Caco-2 (cell line): ENCODE measurements around the gene CNN3. TPM values are rescaled to one million over a fixed set of nuclear protein-coding genes. Genes with fewer than 3 reads are reported as not detected.
A peak's percentile ranks its signal among the peaks of the same experiment; 100 is the strongest.

Experiments used
- BruUV-seq: library from RNA; stranded (reverse); fragments of 400-500 nt; replicated peaks from 2 replicates; lab custom pipeline; 2021; lab: Mats Ljungman, UMichigan
- CTCF ChIA-PET: fragments of 300-600 bp; sonication (Branson Sonifier 250); formaldehyde crosslinking; loops from one replicate; lab custom pipeline; 2022; ENCODE audit warnings: antibody characterized with exemption; lab: Charles Lee
- POLR2A ChIA-PET: fragments of 300-600 bp; sonication (Branson Sonifier 250); formaldehyde crosslinking; loops from one replicate; lab custom pipeline; 2022; ENCODE audit warnings: antibody characterized with exemption; lab: Charles Lee
- DNase-seq, 2 experiments: peaks; one replicate each; pipeline versions ENCODE4 v3.0.0 to v3.0.0-alpha.2; 2020 to 2022
- H3K27me3 ChIP-seq: replicated peaks from 2 replicates; pipeline ENCODE4 v1.6.0; 2011; ENCODE audit warnings: low read length; ENCODE audit not compliant: control insufficient read depth, insufficient read depth
- H3K36me3 ChIP-seq: 2 replicates; pipeline ENCODE4 v1.5.1; 2011; ENCODE audit warnings: low read length; ENCODE audit not compliant: control insufficient read depth, insufficient read depth
- H3K4me1 ChIP-seq: fragments of 250-450 bp; sonication (Bioruptor Pico); 2 replicates; pipeline ENCODE4 v1.5.1; 2020; ENCODE audit warnings: mild to moderate bottlenecking
- H3K4me3 ChIP-seq: 2 replicates; pipeline ENCODE4 v1.5.1; 2011; ENCODE audit warnings: low read depth, mild to moderate bottlenecking, control low read depth, low read length
- H3K9me3 ChIP-seq: fragments of 250-450 bp; sonication (Bioruptor Pico); 2 replicates; pipeline ENCODE4 v1.5.1; 2020; ENCODE audit warnings: mild to moderate bottlenecking, moderate library complexity
- H3K27ac Mint-ChIP-seq: one replicate; pipeline ENCODE4 v1.8.0; 2022; ENCODE audit warnings: mixed read lengths; ENCODE audit not compliant: unreplicated experiment
- H3K27me3 Mint-ChIP-seq: one replicate; pipeline ENCODE4 v1.8.0; 2022; ENCODE audit warnings: mixed read lengths; ENCODE audit not compliant: insufficient read depth, unreplicated experiment
- H3K36me3 Mint-ChIP-seq: one replicate; pipeline ENCODE4 v1.8.0; 2022; ENCODE audit warnings: mild to moderate bottlenecking, mixed read lengths; ENCODE audit not compliant: insufficient read depth, unreplicated experiment
- H3K4me1 Mint-ChIP-seq: one replicate; pipeline ENCODE4 v1.8.0; 2022; ENCODE audit warnings: low read depth, mixed read lengths; ENCODE audit not compliant: unreplicated experiment
- H3K4me3 Mint-ChIP-seq: one replicate; pipeline ENCODE4 v1.8.0; 2022; ENCODE audit warnings: mild to moderate bottlenecking, moderate library complexity, mixed read lengths; ENCODE audit not compliant: unreplicated experiment
- H3K9me3 Mint-ChIP-seq: one replicate; pipeline ENCODE4 v1.8.0; 2022; ENCODE audit warnings: mixed read lengths; ENCODE audit not compliant: unreplicated experiment
- intact Hi-C: fragments of 100-400 bp; cut with micrococcal nuclease; formaldehyde crosslinking; loops from one replicate; pipeline ENCODE4 v1.10.0; 2022; ENCODE audit not compliant: unreplicated experiment
- total RNA-seq: library from RNA; stranded (reverse); gene quantifications from 2 replicates; pipeline ENCODE4 v1.2.3, GENCODE V29; 2022
- TF ChIP-seq, protein P1 (sequence below), 2 experiments: fragments of 200-600 bp in 1 of 2; IDR thresholded peaks; 1 replicate in 1 of 2; 2 replicates in 1 of 2; pipeline versions ENCODE4 v1.5.1 to v1.8.0; 2011 to 2022; ENCODE audit warnings: antibody characterized with exemption in 1 of 2, control low read depth in 1 of 2, inconsistent platforms in 1 of 2, low read depth in 1 of 2, low read length in 1 of 2, mild to moderate bottlenecking in 1 of 2, moderate library complexity in 1 of 2; ENCODE audit not compliant: insufficient read depth in 1 of 2, severe bottlenecking in 1 of 2, unreplicated experiment in 1 of 2

CNN3 gene
- total RNA-seq, 1 experiment from 2014 or later = 329 TPM

DNA sequence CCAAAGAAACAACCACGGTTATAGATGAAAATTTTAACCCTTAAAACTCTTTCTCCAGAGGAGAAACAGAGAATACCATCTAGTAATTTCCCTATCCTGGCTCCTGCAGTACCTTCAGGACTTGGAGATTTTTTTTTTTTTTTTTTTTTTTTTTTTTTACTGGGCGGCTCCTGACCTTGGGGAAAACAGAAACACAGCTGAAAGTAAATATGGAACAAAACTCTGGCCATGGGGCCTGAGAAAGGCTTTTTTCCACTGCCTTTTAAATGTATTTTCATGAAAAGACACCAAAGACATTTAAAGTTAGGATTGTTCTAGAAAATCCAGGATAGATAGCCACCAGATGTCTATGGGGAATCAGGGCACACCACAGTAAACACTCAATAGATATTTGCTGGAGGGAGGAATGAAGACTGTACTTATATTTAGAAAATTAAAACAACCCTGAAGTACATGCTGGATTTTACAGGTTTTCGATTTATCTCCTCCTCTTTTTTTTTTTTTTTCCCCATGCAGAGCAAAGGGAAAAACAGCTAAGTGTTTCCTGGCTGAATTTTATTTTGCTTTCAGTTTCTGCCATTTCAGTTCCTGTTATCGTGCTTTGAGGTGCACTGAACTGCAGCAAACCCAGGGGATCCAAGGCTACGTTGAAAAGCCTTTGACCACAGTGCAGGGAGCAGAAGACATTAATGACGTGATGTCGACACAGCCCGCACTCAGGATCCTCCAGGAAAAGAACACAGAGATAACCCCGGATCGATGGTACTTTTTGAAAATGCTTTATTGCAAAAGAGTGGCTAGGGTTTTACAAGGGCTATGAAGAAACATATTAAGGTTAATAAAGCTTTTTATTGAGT, 35.7 kb upstream of the CNN3 start:
- Histone ChIP-seq H3K4me3 (no peak overlapping the region), H3K27me3 (no peaks in the 10 kb centered on the region), H3K4me1 (peaks cover 4% of the 10 kb centered on the region; the same call in 1 of the 2 replicates), H3K36me3 (no peaks in the 10 kb centered on the region), H3K9me3 (no peaks in the 10 kb centered on the region)
- CTCF ChIA-PET = no interaction called here
- Mint-ChIP-seq H3K4me3 (peak overlapping the region; percentile 22), H3K9me3 (no peaks in the 10 kb centered on the region), H3K4me1 (no peaks in the 10 kb centered on the region), H3K27me3 (no peaks in the 10 kb centered on the region), H3K36me3 (no peaks in the 10 kb centered on the region), H3K27ac (no peak overlapping the region)
- peak in 1 of 2 experiments; percentile 45 for DNase-seq
- no TSS peak for BruUV-seq
- intact Hi-C loops = no loop called here
- POLR2A ChIA-PET = interaction anchor here (0.7 kb wide), 1 partner anchor 78 kb away, joined by 4 read pairs; no protein-coding TSS in a partner anchor
- TF ChIP-seq, protein P1, sequence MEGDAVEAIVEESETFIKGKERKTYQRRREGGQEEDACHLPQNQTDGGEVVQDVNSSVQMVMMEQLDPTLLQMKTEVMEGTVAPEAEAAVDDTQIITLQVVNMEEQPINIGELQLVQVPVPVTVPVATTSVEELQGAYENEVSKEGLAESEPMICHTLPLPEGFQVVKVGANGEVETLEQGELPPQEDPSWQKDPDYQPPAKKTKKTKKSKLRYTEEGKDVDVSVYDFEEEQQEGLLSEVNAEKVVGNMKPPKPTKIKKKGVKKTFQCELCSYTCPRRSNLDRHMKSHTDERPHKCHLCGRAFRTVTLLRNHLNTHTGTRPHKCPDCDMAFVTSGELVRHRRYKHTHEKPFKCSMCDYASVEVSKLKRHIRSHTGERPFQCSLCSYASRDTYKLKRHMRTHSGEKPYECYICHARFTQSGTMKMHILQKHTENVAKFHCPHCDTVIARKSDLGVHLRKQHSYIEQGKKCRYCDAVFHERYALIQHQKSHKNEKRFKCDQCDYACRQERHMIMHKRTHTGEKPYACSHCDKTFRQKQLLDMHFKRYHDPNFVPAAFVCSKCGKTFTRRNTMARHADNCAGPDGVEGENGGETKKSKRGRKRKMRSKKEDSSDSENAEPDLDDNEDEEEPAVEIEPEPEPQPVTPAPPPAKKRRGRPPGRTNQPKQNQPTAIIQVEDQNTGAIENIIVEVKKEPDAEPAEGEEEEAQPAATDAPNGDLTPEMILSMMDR (IDR thresholded peaks at IDR 0.05; ENCODE audit: insufficient read depth in 1 of 2, low read depth in 1 of 2, low read length in 1 of 2, severe bottlenecking in 1 of 2, unreplicated experiment in 1 of 2) = no peak

DNA sequence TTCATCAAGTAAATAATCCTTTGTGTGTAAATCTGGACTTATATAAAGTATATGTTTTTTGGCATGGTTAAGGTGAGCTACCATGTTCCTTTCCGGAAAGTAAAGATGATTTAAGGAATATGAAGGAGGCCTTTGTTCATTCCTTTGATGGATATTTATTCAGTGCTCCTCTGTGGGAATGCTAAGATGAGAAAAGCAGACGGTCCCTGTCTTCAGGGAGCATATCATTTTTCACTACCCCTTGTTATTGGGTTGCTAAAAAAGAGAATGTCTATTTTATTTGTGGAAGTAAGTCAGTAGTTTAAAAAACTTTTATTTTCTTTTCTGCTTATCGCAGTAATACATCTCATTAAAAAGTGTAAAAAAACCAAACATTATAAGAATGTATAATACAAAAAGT, 35.1 kb upstream of the CNN3 start:
- no peaks in the 10 kb centered on the region for H3K27me3 Mint-ChIP-seq
- BruUV-seq = no TSS peak
- ChIA-PET CTCF (interaction anchor here (1.6 kb wide), 1 partner anchor 80 kb away, joined by 6 read pairs; no protein-coding TSS in a partner anchor), POLR2A (no interaction called here)
- H3K9me3 ChIP-seq = no peaks in the 10 kb centered on the region
- H3K9me3 Mint-ChIP-seq = no peaks in the 10 kb centered on the region
- no peaks in the 10 kb centered on the region for H3K36me3 Mint-ChIP-seq
- no peak overlapping the region for H3K4me3 Mint-ChIP-seq
- H3K27me3 ChIP-seq = no peaks in the 10 kb centered on the region
- H3K36me3 ChIP-seq = no peaks in the 10 kb centered on the region
- no peak overlapping the region for H3K27ac Mint-ChIP-seq
- no peak for DNase-seq
- intact Hi-C loops = no loop called here
- H3K4me1 Mint-ChIP-seq = no peaks in the 10 kb centered on the region
- no peak overlapping the region for H3K4me3 ChIP-seq
- TF ChIP-seq, protein P1 (IDR thresholded peaks at IDR 0.05; ENCODE audit: insufficient read depth in 1 of 2, low read depth in 1 of 2, low read length in 1 of 2, severe bottlenecking in 1 of 2, unreplicated experiment in 1 of 2) = no peak
- H3K4me1 ChIP-seq = peaks cover 6% of the 10 kb centered on the region

GRCh38 chr1:94961582-94961981, 34.7 kb upstream of the CNN3 start:
- no peaks in the 10 kb centered on the region for H3K36me3 Mint-ChIP-seq
- H3K9me3 Mint-ChIP-seq = no peaks in the 10 kb centered on the region
- no peaks in the 10 kb centered on the region for H3K27me3 Mint-ChIP-seq
- ChIA-PET POLR2A (no interaction called here), CTCF (interaction anchor here (1.6 kb wide), 1 partner anchor 80 kb away, joined by 6 read pairs; no protein-coding TSS in a partner anchor)
- no peaks in the 10 kb centered on the region for H3K4me1 Mint-ChIP-seq
- no peak overlapping the region for H3K4me3 Mint-ChIP-seq
- Histone ChIP-seq H3K9me3 (no peaks in the 10 kb centered on the region), H3K4me3 (no peak overlapping the region), H3K4me1 (peaks cover 10% of the 10 kb centered on the region), H3K36me3 (no peaks in the 10 kb centered on the region), H3K27me3 (no peaks in the 10 kb centered on the region)
- no peak overlapping the region for H3K27ac Mint-ChIP-seq
- intact Hi-C loops = no loop called here
- no TSS peak for BruUV-seq
- TF ChIP-seq, protein P1 (IDR thresholded peaks at IDR 0.05; ENCODE audit: insufficient read depth in 1 of 2, low read depth in 1 of 2, low read length in 1 of 2, severe bottlenecking in 1 of 2, unreplicated experiment in 1 of 2) = no peak
- DNase-seq = no peak
